ENCODE measurements around the gene LMAN1L. TPM values are rescaled to one million over a fixed set of nuclear protein-coding genes. Genes with fewer than 3 reads are reported as not detected.
A peak's percentile ranks its signal among the peaks of the same experiment; 100 is the strongest.

Gene LMAN1L
- polyA plus RNA-seq, 2 donors, result 0.27 to 0.61 TPM

DNA sequence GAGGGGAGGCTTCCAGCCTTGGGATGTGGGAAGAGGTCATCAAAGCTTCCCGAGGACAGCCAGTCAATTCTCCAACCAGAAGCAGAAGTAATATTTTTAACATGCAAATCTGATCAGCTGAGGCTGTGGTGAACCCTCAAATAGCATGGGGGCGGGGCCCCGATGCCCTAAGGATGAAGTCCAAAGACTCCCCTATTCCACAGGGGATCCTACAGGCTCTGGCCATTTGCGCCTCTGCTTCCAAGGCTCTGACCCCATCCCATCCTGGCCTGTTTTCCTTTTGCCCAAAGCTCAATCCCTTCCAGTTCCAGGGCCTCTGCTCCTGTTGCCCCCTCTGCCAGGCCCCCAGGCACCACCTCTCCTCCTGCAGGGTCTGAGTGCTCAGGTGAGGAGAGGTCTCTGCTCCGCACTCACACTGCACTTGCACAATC is 37.5 kb upstream of the LMAN1L start:
- no peaks in the 10 kb centered on the region for H3K9me3 ChIP-seq (ENCODE audit: control insufficient read depth in 2 of 2, insufficient read depth in 1 of 2, low read depth in 1 of 2, low read length in 1 of 2)
- no peak overlapping the region for H3K4me3 ChIP-seq (ENCODE audit: low read depth in 1 of 2, low read length in 2 of 2)
- peak overlapping the region in 1 of 2 donors; percentile 65 for H3K27ac ChIP-seq (ENCODE audit: low read depth in 2 of 2, low read length in 1 of 2)
- 79 to 80% methylated on average over 5 of the region's 5 CpGs for WGBS, 2 donors
- H3K4me1 ChIP-seq (ENCODE audit: control insufficient read depth in 2 of 2, insufficient read depth in 2 of 2, low read length in 1 of 2), result peaks cover 0 to 19% of the 10 kb centered on the region in 2 donors
- H3K27me3 ChIP-seq (ENCODE audit: control insufficient read depth in 1 of 2, insufficient read depth in 2 of 2, low read length in 2 of 2), result no peaks in the 10 kb centered on the region
- no peaks in the 10 kb centered on the region for H3K36me3 ChIP-seq (ENCODE audit: control insufficient read depth in 2 of 2, insufficient read depth in 2 of 2, low read length in 1 of 2)

DNA sequence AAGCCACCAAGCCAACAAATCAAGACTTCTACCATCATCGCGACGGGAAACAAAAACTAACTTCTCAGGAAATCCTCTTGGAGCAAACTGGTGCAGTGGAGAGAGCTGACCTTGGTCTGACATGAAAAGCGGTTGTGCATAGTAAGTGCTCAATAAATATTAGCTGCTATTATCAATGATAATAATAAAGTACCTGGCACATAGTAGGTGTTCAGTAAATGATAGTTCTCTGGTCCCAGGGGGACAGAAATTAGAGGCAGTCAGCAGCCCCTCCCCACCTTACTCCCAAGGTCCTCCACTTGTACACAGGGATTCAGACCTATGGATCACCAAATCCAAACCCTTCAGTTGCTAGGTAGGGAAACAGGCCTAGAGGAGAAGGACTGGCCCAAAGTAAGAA is 36.7 kb upstream of the LMAN1L start:
- WGBS, 2 donors, result 87 to 90% methylated on average over 4 of the region's 4 CpGs

GRCh38 chr15:74776821-74777768 is 35.5 kb upstream of the LMAN1L start:
- Histone ChIP-seq H3K27ac (ENCODE audit: low read depth in 2 of 2, low read length in 1 of 2) (peak overlapping the region; percentile 29 to 63), H3K27me3 (ENCODE audit: control insufficient read depth in 1 of 2, insufficient read depth in 2 of 2, low read length in 2 of 2) (no peaks in the 10 kb centered on the region), H3K36me3 (ENCODE audit: control insufficient read depth in 2 of 2, insufficient read depth in 2 of 2, low read length in 1 of 2) (no peaks in the 10 kb centered on the region), H3K4me1 (ENCODE audit: control insufficient read depth in 2 of 2, insufficient read depth in 2 of 2, low read length in 1 of 2) (peaks cover 3 to 23% of the 10 kb centered on the region in 2 donors), H3K4me3 (ENCODE audit: low read depth in 1 of 2, low read length in 2 of 2) (no peak overlapping the region), H3K9me3 (ENCODE audit: control insufficient read depth in 2 of 2, insufficient read depth in 1 of 2, low read depth in 1 of 2, low read length in 1 of 2) (no peaks in the 10 kb centered on the region)
- WGBS, 2 donors, result 41 to 42% methylated on average over 13 of the region's 13 CpGs

More for the DNA sequence above, 36.7 kb upstream of the LMAN1L start:
- Histone ChIP-seq H3K4me3 (ENCODE audit: low read depth in 1 of 2, low read length in 2 of 2) (no peak overlapping the region), H3K27me3 (ENCODE audit: control insufficient read depth in 1 of 2, insufficient read depth in 2 of 2, low read length in 2 of 2) (no peaks in the 10 kb centered on the region), H3K4me1 (ENCODE audit: control insufficient read depth in 2 of 2, insufficient read depth in 2 of 2, low read length in 1 of 2) (peaks cover 0 to 23% of the 10 kb centered on the region in 2 donors), H3K36me3 (ENCODE audit: control insufficient read depth in 2 of 2, insufficient read depth in 2 of 2, low read length in 1 of 2) (no peaks in the 10 kb centered on the region), H3K9me3 (ENCODE audit: control insufficient read depth in 2 of 2, insufficient read depth in 1 of 2, low read depth in 1 of 2, low read length in 1 of 2) (no peaks in the 10 kb centered on the region), H3K27ac (ENCODE audit: low read depth in 2 of 2, low read length in 1 of 2) (no peak overlapping the region)

DNA sequence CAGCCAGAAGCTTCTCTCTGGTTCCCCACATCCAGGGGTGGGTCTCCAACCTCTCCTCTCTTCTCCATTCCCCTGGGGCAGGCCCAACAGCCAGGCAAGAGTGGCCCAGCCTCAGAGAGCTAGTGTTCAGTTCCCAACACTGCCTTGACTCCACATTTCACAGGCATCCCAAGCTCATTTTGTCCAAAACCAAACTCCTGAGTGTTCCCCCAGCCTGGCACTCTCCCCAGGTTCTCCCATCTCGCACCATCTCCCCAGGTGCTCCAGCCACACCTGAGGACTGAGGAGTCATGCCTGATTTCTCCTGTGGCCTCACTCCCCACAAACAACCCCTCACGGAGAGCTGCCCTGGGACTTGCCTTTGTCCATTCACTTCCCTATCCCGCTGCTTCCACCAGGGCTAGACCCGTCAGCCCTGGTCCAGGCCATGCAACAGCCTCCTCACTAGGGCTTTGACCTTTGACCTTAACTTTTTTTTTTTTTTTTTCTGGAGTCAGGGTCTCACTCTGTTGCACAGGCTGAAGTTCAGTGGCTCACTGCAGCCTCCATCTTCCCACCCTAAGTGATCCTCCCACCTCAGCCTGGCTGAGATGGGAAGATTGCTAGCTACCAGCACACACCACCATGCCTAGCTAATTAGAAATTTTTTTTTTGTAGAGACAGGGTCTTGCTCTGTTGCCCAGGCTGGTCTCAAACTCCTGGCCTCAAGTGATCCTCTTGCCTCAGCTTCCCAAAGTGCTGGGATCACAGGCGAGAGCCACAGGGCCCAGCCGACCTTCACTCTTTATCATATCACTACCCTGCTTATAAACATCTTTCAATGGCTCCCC is 34.7 kb upstream of the LMAN1L start:
- Histone ChIP-seq H3K36me3 (ENCODE audit: control insufficient read depth in 2 of 2, insufficient read depth in 2 of 2, low read length in 1 of 2) (no peaks in the 10 kb centered on the region), H3K4me3 (ENCODE audit: low read depth in 1 of 2, low read length in 2 of 2) (no peak overlapping the region), H3K27ac (ENCODE audit: low read depth in 2 of 2, low read length in 1 of 2) (peak overlapping the region; percentile 29 to 63), H3K9me3 (ENCODE audit: control insufficient read depth in 2 of 2, insufficient read depth in 1 of 2, low read depth in 1 of 2, low read length in 1 of 2) (no peaks in the 10 kb centered on the region), H3K27me3 (ENCODE audit: control insufficient read depth in 1 of 2, insufficient read depth in 2 of 2, low read length in 2 of 2) (no peaks in the 10 kb centered on the region), H3K4me1 (ENCODE audit: control insufficient read depth in 2 of 2, insufficient read depth in 2 of 2, low read length in 1 of 2) (peaks cover 3 to 19% of the 10 kb centered on the region in 2 donors)
- 83 to 84% methylated on average over 6 of the region's 6 CpGs for WGBS, 2 donors

- Histone ChIP-seq H3K36me3 (ENCODE audit: control insufficient read depth in 2 of 2, insufficient read depth in 2 of 2, low read length in 1 of 2) (no peaks in the 10 kb centered on the region), H3K27ac (ENCODE audit: low read depth in 2 of 2, low read length in 1 of 2) (peak overlapping the region in 1 of 2 donors; percentile 20), H3K4me3 (ENCODE audit: low read depth in 1 of 2, low read length in 2 of 2) (no peak overlapping the region), H3K9me3 (ENCODE audit: control insufficient read depth in 2 of 2, insufficient read depth in 1 of 2, low read depth in 1 of 2, low read length in 1 of 2) (no peaks in the 10 kb centered on the region), H3K4me1 (ENCODE audit: control insufficient read depth in 2 of 2, insufficient read depth in 2 of 2, low read length in 1 of 2) (peaks cover 5 to 23% of the 10 kb centered on the region in 2 donors), H3K27me3 (ENCODE audit: control insufficient read depth in 1 of 2, insufficient read depth in 2 of 2, low read length in 2 of 2) (no peaks in the 10 kb centered on the region)
- 90 to 92% methylated on average over 5 of the region's 5 CpGs for WGBS, 2 donors
Observed at GRCh38 chr15:74778599-74778970, 34.0 kb upstream of the LMAN1L start.

DNA sequence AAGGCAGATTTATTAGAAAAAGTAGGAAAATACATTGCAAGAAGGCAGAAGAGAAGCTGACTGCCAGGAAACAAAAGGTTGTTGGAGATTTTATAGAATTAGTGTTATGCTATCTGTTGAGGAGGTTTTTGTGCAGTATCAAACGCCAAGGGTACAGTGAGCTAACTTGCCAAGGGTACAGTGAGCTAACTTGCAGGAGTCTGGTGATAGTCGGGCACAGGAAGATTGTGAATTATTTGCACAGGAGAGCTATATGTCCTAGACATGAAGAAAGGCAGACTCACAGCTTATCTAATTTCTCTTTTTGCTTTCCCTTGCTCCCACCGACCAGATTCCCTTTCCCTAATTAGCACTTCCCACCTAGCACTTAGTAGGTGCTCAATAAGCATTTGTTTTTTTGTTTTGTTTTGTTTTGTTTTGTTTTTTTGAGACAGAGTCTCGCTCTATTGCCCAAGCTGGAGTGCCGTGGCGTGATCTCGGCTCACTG is 33.4 kb upstream of the LMAN1L start:
- peak overlapping the region in 1 of 2 donors; percentile 26 for H3K27ac ChIP-seq (ENCODE audit: low read depth in 2 of 2, low read length in 1 of 2)
- 72 to 86% methylated on average over 7 of the region's 7 CpGs for WGBS, 2 donors

DNA sequence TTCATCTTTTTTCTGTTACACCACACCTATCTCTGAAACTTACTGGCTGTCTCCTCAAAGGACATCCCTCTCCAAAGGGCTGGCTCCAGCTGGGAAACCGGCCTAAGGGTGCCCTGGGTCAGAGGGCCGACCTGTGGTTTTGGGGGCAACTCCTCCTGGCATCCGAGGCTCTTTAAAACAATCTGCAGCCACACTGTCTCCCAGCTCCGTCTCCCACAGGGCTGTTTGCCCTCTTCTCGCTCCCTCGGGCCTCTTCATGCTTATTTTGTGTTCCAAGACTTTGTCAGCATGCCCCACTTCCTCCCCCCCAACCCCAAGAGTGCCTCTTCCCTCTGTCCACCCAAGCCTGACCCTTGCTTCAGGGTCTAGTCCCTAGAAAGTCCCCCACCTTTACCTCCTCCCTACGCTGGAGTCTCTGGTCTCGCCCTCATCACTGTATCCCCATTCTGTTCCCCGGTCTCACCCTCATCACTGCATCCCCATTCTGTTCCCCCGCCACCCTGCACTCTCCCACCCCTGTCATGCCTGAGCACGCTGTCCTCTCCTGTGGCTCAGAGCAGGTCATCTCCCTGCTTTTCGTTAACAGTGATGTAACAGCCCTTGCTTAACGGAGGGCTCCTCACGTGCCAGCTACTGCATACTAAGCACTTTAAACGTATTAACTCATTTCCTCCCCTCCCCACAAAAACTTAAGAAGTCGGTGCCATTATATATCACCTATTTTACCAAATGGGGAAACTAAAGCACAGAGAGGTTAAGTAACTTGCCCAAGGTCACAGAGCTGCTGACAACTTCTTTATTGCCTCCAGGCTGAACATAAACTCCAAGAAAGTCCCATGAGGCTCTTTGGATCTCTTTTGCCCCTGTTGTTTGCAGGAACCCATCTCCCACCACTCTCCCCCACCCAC is 31.9 kb upstream of the LMAN1L start:
- Histone ChIP-seq H3K4me3 (ENCODE audit: low read depth in 1 of 2, low read length in 2 of 2) (peak overlapping the region; percentile 46 to 97), H3K27me3 (ENCODE audit: control insufficient read depth in 1 of 2, insufficient read depth in 2 of 2, low read length in 2 of 2) (no peaks in the 10 kb centered on the region), H3K36me3 (ENCODE audit: control insufficient read depth in 2 of 2, insufficient read depth in 2 of 2, low read length in 1 of 2) (no peaks in the 10 kb centered on the region), H3K27ac (ENCODE audit: low read depth in 2 of 2, low read length in 1 of 2) (peak overlapping the region; percentile 67 to 91), H3K9me3 (ENCODE audit: control insufficient read depth in 2 of 2, insufficient read depth in 1 of 2, low read depth in 1 of 2, low read length in 1 of 2) (no peaks in the 10 kb centered on the region), H3K4me1 (ENCODE audit: control insufficient read depth in 2 of 2, insufficient read depth in 2 of 2, low read length in 1 of 2) (peaks cover 14 to 35% of the 10 kb centered on the region in 2 donors)
- WGBS, 2 donors, result 40 to 41% methylated on average over 16 of the region's 16 CpGs

More for the DNA sequence above, 33.4 kb upstream of the LMAN1L start:
- H3K9me3 ChIP-seq (ENCODE audit: control insufficient read depth in 2 of 2, insufficient read depth in 1 of 2, low read depth in 1 of 2, low read length in 1 of 2), result no peaks in the 10 kb centered on the region
- H3K36me3 ChIP-seq (ENCODE audit: control insufficient read depth in 2 of 2, insufficient read depth in 2 of 2, low read length in 1 of 2), result no peaks in the 10 kb centered on the region
- no peak overlapping the region for H3K4me3 ChIP-seq (ENCODE audit: low read depth in 1 of 2, low read length in 2 of 2)
- H3K4me1 ChIP-seq (ENCODE audit: control insufficient read depth in 2 of 2, insufficient read depth in 2 of 2, low read length in 1 of 2), result peaks cover 10 to 28% of the 10 kb centered on the region in 2 donors
- H3K27me3 ChIP-seq (ENCODE audit: control insufficient read depth in 1 of 2, insufficient read depth in 2 of 2, low read length in 2 of 2), result no peaks in the 10 kb centered on the region

DNA sequence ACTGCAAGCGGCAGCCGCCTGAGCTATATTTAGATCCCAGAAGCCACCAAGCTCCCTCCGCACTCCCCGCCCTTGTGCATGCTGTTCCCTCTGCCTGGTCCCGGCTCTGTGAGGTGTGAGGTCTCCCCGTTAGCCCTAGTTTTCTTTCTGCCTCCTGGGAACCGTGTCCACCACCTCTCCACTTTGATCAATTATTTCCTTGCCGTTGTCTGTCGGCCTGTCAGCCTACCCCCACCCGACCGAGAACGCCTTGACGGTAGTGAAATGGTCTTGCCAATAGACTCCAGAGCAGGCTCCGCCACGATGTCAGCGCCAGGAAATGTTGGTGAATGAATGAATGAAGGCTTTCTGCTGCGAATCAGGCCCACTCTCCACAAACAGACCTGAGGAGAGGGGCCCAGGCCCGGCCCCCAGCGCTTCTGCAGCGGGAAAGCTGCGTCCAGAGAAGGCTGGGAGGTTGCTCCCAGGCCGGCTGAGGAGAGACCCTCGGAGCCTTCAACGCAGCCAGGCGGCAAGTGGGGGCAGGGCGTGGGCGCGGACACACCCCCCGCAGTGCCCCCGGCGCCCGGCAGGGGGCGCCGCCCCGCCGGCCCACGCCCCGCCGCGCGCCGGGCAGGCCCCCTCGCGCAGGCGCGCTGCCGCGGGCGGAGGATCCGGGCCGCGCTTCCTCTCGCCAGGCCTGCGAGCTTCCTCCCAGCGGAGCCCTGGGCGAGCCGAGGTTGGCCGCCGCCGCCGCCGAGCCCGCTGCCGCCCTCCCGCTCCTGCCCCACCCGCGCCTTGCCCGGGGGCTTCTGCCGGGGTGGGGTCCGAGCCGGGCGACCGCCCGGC is 31.0 kb upstream of the LMAN1L start, which contains the start of gene CSK:
CSK (plus strand) TSS at position 650 of the 828 bp plus-strand sequence. CDS start 16,218 bp downstream, outside the sequence.
- peak within 1 kb of the TSS; percentile 97 to 99 for H3K27ac ChIP-seq (ENCODE audit: low read depth in 2 of 2, low read length in 1 of 2)
- peaks cover 16 to 41% of the 10 kb centered on the region in 2 donors for H3K4me1 ChIP-seq (ENCODE audit: control insufficient read depth in 2 of 2, insufficient read depth in 2 of 2, low read length in 1 of 2)
- peak within 1 kb of the TSS; percentile 78 to 97 for H3K4me3 ChIP-seq (ENCODE audit: low read depth in 1 of 2, low read length in 2 of 2)
- H3K36me3 ChIP-seq (ENCODE audit: control insufficient read depth in 2 of 2, insufficient read depth in 2 of 2, low read length in 1 of 2), result no peaks in the 10 kb centered on the region
- no peaks in the 10 kb centered on the region for H3K27me3 ChIP-seq (ENCODE audit: control insufficient read depth in 1 of 2, insufficient read depth in 2 of 2, low read length in 2 of 2)
- WGBS, 2 donors, result 0% methylated on average over 59 to 74 of the region's 74 CpGs
- H3K9me3 ChIP-seq (ENCODE audit: control insufficient read depth in 2 of 2, insufficient read depth in 1 of 2, low read depth in 1 of 2, low read length in 1 of 2), result no peaks in the 10 kb centered on the region
